Measurements from ENCODE around the gene TTC7B.

DNA sequence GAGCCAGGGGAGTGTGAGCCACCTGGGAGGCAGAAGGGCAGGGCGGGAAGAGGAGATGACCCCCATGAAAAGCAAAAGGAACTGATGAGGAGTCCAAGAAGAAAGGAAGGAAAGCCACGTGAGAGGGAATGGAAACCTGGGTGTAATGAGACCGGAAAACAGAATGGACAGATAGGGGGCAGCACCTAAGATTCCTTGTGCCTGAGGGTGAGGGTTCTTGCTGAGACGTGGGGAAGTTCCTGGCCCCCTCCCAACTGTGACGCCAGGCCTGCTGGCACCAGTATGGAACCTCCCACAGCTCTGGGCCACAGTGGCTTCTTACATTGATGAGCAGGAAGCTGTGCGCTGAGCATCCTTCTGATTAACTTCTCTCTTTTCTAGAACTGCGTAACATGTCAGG lies 30.8 kb downstream of the TTC7B start:
- TF ChIP-seq, protein P1, sequence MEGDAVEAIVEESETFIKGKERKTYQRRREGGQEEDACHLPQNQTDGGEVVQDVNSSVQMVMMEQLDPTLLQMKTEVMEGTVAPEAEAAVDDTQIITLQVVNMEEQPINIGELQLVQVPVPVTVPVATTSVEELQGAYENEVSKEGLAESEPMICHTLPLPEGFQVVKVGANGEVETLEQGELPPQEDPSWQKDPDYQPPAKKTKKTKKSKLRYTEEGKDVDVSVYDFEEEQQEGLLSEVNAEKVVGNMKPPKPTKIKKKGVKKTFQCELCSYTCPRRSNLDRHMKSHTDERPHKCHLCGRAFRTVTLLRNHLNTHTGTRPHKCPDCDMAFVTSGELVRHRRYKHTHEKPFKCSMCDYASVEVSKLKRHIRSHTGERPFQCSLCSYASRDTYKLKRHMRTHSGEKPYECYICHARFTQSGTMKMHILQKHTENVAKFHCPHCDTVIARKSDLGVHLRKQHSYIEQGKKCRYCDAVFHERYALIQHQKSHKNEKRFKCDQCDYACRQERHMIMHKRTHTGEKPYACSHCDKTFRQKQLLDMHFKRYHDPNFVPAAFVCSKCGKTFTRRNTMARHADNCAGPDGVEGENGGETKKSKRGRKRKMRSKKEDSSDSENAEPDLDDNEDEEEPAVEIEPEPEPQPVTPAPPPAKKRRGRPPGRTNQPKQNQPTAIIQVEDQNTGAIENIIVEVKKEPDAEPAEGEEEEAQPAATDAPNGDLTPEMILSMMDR (IDR thresholded peaks at IDR 0.05), result no peak
- TF ChIP-seq POLR2A (IDR thresholded peaks at IDR 0.05), result no peak

All from Peyer's patch (tissue), 4 donors.